Panc1 (cell line): Measurements from ENCODE around the gene GLT8D2.

ENCODE experiments used
- CTCF ChIP-seq: fragments of 450-650 bp; IDR thresholded peaks from 2 replicates; pipeline ENCODE4 v1.5.1; 2017; ENCODE audit warnings: mild to moderate bottlenecking
- REST ChIP-seq, 2 experiments: IDR thresholded peaks; 2 replicates each; pipeline ENCODE4 v1.6.1; 2011 to 2012; ENCODE audit warnings: low read depth in 2 of 2, control low read depth in 1 of 2, low read length in 1 of 2, mild to moderate bottlenecking in 1 of 2, moderate library complexity in 1 of 2; ENCODE audit not compliant: insufficient read depth in 1 of 2
- SIN3A ChIP-seq: IDR thresholded peaks from 2 replicates; pipeline ENCODE4 v1.6.1; 2012; ENCODE audit warnings: low read depth, mild to moderate bottlenecking, low read length, moderate library complexity, borderline replicate concordance; ENCODE audit not compliant: insufficient read depth
- TCF7L2 ChIP-seq: IDR thresholded peaks from 2 replicates; pipeline ENCODE4 v1.6.1; 2011; ENCODE audit warnings: mild to moderate bottlenecking, low read depth, low read length, inconsistent platforms

GRCh38 chr12:103997286-103997900, 52.6 kb downstream of the GLT8D2 start:
- TF ChIP-seq CTCF, result no peak
- TF ChIP-seq REST (IDR thresholded peaks at IDR 0.05; ENCODE audit: insufficient read depth in 1 of 2, low read depth in 2 of 2, low read length in 1 of 2), result no peak
- TF ChIP-seq SIN3A, result no peak
- TF ChIP-seq TCF7L2, result no peak
